AG20443 (cell line): Measurements from ENCODE around the gene SDF4.
A peak's percentile ranks its signal among the peaks of the same experiment; 100 is the strongest.

Experiments used
- DNase-seq: peaks from one replicate; pipeline ENCODE4 v3.0.0; 2012; ENCODE audit warnings: low spot score, mixed read lengths

SDF4 gene

DNA sequence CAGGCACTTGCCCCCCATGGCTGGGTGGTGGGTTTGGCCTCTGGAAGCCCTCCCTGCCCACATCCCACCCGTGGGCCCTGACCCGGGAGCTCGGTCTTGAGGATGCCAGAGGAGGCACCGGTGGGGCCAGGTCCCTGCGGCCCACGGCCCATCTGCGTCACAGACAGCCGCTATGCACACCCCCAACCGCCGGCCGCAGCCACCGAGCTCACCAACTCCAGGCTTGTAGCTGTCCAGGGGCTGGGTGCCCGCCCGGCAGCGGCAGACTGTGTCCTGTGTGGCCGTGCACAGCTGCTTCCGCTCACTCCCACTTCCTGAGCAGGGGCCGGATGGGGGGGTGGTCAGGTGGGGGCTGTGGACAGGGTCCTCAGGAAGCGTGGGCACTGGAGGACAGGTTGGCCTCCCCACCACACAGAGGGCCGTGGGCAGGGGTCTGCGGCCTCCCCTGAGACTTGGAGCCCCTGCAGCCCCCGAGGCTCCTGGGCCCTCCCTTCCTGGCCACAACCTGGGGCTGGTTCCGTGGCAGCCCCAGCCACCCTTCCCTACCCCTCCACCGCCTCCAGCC lies 18.9 kb downstream of the SDF4 start:
- no peak for DNase-seq

DNA sequence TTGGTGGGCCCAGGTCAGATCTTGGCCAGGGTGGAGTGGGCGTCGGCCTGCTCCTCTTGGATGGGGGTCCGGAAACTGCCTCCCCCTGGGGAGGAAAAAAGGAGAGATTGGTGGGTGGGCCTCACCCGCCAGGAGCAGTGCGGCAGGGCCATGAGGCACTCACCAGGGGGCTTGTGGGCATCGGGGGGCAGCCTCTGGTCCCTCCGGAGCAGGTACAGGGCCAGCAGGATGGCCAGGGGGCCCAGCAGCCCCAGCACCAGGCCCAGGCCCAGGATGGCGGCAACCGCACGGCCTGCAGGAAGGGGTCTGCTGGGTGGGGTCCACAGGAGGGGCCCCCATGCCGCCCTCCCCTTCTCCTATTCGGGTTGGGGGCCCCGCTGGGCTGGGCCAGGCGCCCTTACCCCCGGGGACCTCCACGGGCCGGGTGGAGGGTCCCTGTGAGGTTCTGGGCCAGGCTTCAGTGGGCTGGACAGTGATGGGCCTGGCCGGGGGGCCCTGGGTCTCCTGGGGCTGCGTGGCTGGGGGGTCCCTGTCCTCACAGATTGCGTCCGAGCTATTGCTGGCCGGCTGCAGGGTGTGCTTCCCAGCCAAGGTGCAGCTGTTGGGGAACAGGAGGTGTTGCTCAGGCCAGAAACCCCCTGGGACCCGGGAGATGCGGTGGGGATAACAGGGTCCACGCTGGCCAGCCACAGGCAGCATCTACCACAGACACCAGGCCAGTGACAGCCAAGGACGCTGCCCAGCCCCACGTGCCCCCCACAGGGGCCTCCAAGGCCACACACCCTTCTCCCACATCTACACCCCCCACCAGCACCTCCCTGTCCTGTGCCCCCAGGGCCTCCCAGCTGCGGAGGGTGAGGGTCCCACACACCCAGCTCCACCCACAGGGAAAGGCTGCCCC lies 20.0 kb downstream of the SDF4 start:
- no peak for DNase-seq

- DNase-seq = no peak
These were observed 20.9 kb downstream of the SDF4 start for GRCh38 chr1:1210726-1211540.

DNA sequence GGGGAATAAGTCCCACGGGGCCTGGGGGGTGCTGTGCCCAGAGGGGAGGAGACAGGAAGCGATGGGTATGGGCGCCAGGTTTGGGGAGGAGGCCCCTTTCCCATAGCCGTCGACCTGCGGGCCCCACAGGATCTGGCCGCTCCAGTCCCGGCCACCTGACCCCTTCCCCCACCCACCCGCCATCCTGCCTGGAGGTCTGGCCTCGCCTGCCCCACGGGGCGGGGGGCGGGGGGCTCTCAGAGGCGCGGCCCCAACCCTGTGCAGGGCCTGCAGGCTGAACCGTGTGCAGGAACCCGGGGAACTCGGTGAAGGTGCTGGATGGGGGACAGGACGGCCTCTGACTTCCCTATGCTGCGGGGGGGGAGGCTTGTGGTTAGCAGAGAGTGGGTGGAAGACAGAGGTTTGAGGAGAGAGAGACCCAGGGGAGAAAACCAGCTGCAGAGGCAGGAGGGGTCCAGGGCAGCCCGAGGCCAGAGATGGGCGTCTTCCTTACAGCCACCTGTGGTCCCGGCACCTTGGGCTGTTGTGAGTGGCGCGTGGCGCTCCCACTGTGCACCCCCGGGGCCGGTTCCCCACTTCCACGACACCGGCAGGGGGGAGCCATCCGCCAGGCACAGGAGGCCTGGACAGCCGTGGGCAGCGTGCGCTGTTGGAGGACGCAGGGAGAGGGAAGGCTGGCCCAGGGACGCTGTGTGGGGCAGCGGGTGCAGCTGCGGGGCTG lies 22.9 kb downstream of the SDF4 start:
- no peak for DNase-seq

DNA sequence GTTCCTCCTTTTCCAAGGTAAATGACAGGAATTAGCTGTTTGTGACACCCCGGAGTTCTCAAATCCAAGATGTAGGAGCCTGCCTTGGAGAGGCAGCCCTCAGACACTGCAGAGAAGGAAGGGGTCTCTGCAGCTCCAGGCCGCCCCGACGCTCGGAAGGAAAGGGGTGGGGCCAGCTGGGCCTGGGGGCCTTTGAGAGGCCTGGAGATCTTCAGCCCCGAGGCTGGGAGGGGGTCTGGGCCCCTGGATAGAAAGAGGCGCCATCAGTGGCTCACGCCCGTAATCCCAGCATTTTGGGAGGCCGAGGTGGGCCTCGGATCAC lies 24.3 kb downstream of the SDF4 start:
- DNase-seq = no peak

DNA sequence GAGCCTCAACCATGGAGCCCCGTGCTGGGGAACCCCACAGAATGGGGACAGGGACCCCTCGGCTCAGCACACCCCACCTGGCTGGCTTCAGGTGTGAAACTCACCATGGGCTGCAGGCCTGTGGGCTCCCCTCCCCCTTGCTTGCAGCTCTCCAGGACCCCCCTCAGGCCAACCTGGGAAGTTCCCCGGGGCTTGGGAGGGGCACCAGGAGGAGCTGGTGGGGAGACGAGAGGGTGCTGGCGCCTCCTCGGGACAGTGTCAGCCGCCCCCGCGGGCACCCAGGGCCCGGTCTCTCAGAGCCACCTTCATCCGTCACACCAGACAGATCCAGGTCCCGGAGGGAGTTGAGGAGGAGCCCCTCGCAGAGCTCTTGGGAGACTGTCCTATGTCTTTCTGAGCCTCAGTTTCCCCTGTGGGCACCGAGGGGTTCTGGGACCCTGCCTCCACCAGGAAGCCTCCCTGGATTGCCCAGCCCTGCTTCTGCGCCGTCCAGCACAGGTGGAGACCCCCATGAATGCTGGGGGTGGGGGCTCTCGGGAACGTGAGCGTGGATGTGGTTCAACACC lies 24.8 kb downstream of the SDF4 start:
- no peak for DNase-seq

DNA sequence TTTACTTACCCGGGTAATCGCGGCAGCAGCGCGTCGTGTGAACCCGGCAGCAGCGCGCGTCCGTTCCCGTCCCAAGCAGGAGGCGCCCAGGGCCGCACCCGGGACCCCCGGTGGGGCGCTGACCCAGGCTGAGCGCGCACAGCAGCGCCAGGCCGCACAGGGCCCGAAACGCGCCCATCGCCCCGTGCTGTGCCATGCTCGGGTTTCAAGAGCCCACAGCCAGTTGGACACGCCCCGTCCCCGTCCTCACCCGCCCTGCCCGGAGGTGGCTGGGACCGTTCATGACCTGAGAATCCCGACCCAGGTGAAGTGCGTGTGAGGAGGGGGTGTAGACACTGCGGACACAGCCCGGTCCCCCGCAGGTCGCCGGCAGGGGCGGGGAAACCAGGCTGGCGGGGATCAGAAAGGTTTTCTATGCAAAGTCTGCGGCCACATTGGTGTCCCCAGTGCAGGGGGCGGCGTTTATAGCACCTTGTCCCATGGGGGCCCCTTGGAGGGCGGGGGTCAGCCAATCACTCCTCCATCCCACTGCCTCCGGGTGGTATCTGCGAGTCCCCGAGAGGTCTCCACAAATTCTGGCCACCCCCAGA lies 25.3 kb downstream of the SDF4 start, which contains the start of gene TNFRSF18:
TSS of gene TNFRSF18 (minus strand) at position 217 of the 590 bp plus-strand sequence. CDS start at position 196, 21 bp downstream.
- no peak for DNase-seq

GRCh38 chr1:1205769-1206375 lies 25.9 kb downstream of the SDF4 start:
- no peak for DNase-seq

DNA sequence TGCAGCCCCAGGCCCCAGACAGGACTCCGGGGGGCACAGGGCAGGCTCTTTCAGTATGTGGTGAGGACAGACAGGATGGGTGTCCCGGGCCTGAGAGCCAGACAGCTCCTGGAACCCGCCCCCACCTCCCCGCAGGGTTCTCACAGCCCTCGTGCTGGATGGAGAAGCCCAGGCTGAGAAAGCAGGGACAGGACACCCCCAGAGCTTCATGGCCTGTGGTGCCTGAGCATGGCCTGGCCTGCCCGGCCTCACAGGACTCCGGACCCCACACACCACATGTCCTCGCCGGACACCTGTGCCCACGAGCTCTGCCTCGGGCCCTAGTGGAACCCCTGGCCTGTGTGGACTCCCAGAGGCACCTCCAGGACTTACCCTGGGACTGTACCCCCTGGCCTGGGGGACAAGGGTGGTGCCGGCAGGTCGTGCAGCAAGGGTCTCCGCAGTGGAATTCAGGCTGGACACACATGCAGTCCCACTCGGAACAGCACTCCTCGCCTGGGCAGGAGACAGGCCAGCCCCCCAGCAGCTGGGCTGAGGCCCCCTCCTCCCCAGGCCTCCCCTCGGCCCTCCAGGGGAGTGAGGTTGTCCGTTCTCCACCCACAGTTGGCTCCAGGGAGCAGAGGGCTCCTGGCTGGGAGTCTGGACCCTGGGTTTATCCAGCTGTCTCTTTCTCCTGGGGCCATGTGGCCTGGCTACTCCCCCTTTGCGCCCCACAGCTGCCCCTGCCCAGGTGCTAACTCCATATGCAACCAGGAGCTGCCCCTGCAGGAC lies 26.6 kb downstream of the SDF4 start:
- no peak for DNase-seq

- DNase-seq = no peak
These were observed 27.3 kb downstream of the SDF4 start for GRCh38 chr1:1204425-1204920.

DNA sequence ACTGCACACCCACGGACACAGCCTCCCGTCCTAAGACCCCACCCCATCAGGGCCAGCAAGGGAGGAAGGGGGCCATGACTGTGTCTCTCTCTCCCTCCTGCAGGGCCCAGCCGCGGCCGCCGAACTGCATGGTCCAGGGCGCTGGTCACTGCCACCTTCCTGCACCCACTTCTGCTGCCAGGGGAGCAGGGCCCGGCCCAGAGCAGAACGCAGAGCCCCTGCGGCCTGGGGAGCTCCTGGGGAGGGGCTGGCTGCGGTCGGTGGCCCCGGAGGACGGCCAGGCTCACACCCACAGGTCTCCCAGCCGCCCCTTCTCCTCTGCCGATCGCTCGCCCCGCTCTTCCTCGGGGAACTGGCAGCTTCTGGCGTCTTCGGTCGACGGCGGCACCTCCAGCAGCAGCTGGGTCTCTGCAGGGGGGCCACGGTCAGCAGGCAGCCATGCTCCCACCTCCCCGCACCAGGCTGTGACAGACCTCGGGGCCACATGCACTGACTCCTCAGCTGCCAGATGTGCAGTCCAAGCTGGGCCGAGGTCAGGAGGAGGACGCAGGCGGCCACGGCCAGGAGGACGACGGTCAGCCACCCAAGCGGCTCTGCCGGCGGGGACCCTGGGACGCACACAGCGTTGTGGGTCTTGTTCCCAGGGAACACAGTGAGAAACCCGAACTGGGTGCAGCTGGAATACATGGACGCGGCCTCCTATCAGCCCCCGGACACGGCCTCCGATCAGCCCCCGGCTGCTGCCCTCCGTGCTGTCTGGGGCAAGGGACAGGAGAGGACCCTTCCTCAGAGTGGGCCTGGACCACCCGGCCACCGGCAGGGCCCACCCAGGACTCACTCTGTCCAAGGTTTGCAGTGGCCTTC lies 28.0 kb downstream of the SDF4 start:
- DNase-seq = no peak

DNA sequence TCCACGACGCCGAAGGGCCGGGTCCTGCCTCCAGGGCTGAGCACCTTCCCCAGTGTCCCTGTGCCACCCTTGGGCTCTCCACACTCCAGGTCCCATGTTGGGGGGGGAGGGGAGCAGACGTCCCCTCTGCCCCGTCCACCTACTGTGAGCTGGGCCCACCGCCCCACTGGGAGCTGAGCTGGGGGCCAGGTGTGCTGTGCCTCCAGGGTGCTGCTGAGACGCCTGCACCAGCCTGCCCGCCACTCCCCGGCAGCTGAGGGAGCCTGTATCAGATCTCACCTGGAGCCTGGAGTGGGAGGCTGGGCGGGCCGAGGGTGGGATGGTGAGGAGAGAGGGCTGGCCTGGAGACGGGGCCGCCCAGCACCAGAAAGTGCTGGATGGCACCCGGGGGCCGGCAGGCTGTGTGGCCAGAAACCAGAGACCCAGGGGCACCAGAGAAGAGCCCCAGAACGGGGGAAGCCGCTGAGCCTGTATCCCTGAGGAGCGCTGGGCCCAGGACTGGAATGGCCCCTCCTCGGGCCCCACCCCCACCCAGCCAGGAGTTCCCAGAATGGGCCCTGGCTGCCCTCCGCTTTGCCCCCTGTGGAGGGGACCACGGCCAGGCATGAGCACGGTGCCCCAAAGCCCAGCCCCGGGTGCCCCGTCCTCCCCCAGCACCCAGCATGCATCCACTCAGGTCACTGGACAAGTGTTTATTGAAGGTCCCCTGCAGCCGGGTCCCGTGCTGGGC lies 28.8 kb downstream of the SDF4 start:
- DNase-seq = no peak

DNA sequence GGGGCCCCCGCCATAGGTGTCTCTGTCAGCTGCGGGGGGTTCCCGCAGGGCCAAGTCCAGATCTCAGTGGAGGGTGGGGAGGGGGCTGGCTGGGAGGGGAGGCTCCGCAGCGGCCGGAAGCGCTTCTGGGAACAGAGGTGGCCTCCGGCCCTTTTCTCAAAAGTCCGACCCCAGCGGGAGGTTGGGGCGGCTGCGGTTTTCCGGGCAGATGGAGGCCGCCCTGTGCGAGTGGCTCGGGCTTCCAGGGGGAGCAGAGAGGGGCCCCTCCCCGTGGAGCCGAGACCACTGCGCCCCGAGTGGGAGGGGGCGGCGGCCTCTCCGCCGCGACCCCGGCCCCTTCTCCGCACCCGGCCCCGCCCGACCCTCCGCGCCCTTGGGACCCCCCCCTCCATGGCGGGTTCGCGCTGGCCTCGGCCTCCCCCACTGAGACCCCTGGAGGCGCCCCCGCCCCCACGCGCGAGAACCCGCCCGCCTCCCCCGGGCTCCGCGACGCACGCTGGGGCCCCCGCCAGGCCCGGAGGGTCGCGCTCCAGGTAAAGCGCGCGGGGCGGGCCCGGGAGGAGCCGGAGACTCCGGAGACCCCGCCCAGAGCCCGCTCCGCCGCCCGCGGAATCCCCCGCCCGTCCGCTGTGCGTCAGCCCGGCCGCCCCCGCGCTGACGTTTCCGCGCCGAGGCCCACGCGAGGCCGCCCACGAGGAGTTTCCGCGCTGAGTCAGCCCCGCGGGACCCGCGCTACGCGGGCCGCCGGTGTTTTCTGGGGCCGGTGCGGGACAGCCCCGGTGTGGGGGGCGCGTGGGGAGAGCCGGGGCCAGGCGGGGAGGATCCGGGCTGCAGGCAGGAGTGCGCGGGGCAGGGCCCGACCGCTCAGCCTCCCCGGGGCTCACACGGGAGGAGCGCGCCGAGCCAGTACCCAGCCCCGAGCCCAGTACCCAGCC lies 30.7 kb downstream of the SDF4 start:
- DNase-seq = peak; percentile 85

DNA sequence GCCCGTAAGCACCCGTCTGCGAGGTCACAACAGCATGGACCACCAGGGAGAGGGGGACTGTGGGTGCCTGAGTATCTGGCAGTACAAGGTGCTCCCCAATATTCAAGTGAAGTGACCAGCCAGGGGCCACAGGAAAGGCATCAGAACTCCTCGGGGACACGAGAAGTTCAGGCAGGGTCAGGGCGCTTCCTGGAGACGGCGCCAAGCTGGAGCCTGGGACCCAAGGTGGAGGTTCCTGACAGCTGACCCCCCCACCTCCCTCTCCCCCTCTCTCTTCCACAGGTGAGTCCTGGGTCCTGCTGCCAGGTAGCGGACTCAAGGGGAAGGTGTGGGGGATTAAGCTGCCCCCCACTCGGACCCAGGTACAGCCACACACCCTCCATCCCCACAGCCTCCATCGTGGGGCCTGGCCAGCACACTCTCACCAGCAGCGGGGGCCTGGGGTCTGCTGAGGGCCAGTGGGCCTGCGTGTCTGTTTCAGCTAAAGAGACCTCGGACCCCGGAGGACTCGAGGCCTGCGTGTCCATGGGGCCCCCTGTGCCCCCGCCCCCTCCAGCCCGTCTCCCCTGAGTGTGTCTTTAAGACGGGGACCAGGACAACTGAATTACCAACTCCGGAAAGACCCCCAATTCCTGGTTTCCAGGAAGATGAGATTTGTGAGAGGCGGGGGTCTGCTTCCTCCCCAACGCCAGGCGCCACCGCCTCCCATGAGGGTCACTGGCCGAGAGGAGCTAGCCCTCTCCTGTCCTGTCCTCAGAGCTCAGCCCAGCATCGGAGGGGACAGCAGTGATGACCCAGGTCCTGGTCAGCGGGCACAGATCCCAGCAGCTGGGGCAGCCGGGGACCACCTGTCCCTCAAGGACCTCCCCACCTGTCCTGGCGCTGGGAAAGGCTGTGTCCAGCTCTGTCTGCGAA lies 31.6 kb downstream of the SDF4 start:
- no peak for DNase-seq

DNA sequence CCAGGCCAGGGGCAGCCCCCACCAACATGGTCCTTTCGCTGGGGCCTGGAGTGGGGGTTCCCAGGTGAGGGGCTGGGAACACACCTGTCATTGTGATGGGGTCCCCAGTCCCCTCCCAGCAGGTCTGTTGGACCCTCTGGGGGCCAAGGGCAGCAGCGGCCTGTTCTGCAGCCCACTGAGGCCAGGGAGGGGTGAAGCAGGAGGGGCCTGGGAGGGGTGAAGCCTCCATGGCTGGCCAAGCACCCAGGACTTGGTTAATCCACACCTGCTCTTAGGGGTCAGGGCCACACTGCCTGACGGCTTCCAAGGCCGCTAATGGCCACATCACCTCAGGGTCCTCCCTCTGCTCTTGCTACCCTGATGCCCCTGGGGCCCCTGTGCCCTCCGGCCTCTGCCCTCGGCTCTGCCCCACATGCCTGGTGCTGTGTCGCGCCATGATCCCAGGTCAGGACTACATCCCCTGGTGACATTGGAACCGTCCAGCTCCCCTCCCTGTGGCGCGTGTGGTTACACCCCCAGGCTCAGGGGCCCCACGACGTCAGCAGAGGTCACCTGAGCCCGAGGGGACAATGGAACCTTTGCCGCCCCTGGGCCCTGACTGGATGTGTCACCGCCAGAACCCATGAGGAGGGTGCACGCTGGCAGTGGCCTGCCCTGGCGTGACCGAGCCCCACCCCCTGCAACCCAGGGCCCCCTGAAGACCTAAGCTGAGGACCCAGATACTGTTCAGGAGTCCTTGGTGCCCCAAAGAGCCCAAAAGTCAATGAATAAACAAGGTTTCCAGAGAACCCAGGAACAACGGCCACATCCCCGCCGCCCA lies 32.5 kb downstream of the SDF4 start:
- DNase-seq = no peak
